Lung (tissue), 12 donors: ENCODE results near the gene HSPA12B. TPM values are rescaled to one million over a fixed set of nuclear protein-coding genes. Genes with fewer than 3 reads are reported as not detected.

Experiments used
- ATAC-seq: fragments of 200-7000 bp; cut with Tn5 transposase; one replicate; pipeline ENCODE4 v1.9.1; 2020; ENCODE audit warnings: moderate number of reproducible peaks; ENCODE audit not compliant: insufficient read depth, low FRiP score
- DNase-seq, 3 donors: peaks; one replicate each; pipeline ENCODE4 v3.0.0-alpha.2; 2013 to 2017
- H3K27ac ChIP-seq, 2 donors: one replicate each; pipeline ENCODE4 v1.5.1; 2013; ENCODE audit warnings: mild to moderate bottlenecking in 2 of 2, moderate library complexity in 2 of 2, control low read depth in 1 of 2, inconsistent platforms in 1 of 2, low read depth in 1 of 2, low read length in 1 of 2
- H3K27me3 ChIP-seq, 3 donors: one replicate each; pipeline ENCODE4 v1.5.1; 2013; ENCODE audit warnings: low read length in 2 of 3; ENCODE audit not compliant: control insufficient read depth in 3 of 3, insufficient read depth in 3 of 3
- H3K36me3 ChIP-seq, 4 donors: one replicate each; pipeline ENCODE4 v1.5.1; 2013; ENCODE audit warnings: low read length in 4 of 4, mild to moderate bottlenecking in 1 of 4, moderate library complexity in 1 of 4; ENCODE audit not compliant: control insufficient read depth in 4 of 4, insufficient read depth in 4 of 4
- H3K4me1 ChIP-seq, 5 donors: one replicate each; pipeline ENCODE4 v1.5.1; 2013; ENCODE audit warnings: low read length in 5 of 5, mild to moderate bottlenecking in 2 of 5, moderate library complexity in 1 of 5; ENCODE audit not compliant: control insufficient read depth in 5 of 5, insufficient read depth in 5 of 5
- H3K4me3 ChIP-seq: one replicate; pipeline ENCODE4 v1.5.1; 2013; ENCODE audit warnings: mild to moderate bottlenecking, control low read depth, moderate library complexity
- H3K9ac ChIP-seq, 2 donors: one replicate each; pipeline ENCODE4 v1.5.1; 2013; ENCODE audit warnings: low read length in 2 of 2, control low read depth in 1 of 2; ENCODE audit not compliant: insufficient read depth in 1 of 2
- H3K9me3 ChIP-seq, 4 donors: one replicate each; pipeline ENCODE4 v1.5.1; 2013; ENCODE audit warnings: low read length in 3 of 4, mild to moderate bottlenecking in 1 of 4, moderate library complexity in 1 of 4; ENCODE audit not compliant: control insufficient read depth in 4 of 4, insufficient read depth in 3 of 4
- CTCF ChIP-seq: IDR thresholded peaks from 2 replicates; pipeline ENCODE4 v1.5.1; 2012; ENCODE audit warnings: mild to moderate bottlenecking; ENCODE audit errors: control extremely low read depth, extremely low read depth
- WGBS, 2 donors: extraction: QIAGEN DNeasy Blood & Tissue Kit; methylation state at CpG; one replicate each; pipeline ENCODE4 v1.1.7; 2013; 5-methylcytosine and 5-hydroxymethylcytosine counted together
- polyA plus RNA-seq, 2 donors: library from polyadenylated mRNA; stranded (reverse); fragments of 200-250 nt; gene quantifications; one replicate each; pipeline ENCODE4 v1.2.1, GENCODE V29; 2013
- total RNA-seq, 2 donors: library from RNA; depleted of rRNA in 1 of 2; stranded (reverse); fragments of >200 nt in 1 of 2; gene quantifications; one replicate each; pipeline ENCODE4 v1.2.1, GENCODE V29; 2014 to 2021
- donor health status: control.
- donor health status: control.
- donor health status: Bipolar disorder and iron deficiency.
- donor health status: healthy.
- donor health status: DM: yes; HTN: yes; CAD: no.

Gene HSPA12B
- total and polyA plus RNA-seq, 4 donors, result 11.4 to 28.3 (median 19.9) TPM

DNA sequence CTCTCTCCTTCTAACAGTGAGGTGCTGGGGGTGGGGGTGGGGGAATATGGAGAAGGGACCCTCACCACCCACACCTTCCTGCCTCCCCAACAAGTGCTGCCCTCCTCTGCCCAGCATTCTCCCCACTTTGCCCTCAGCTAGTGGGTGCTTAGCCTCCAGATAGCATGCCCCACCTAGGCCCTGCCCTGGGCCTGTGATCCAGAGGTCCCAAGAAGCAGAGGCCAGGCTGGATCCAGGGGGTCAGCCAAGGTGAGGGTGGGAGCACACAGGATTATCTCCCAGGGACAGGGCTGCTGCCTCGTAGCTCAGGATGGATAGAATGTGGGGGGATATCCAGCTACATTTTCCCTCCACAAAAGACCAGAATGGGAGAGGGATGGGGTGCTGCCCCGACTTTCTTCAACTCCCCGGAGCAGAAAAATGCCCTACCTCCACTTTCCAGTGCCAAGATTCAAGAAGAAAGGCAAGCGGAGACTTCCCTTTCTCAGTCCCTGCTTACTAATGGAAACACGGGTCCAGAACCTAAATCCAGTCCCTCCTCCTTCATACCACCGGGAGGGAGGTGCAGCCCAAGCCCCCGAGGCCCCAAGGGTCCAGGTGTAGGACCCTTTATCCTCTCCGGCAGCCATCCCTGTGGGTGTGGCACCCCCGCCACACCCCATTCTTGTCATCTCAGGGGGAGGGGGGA is 34.1 kb downstream of the HSPA12B start:
- TF ChIP-seq CTCF, result no peak
- Histone ChIP-seq H3K27ac (no peak overlapping the region), H3K27me3 (no peaks in the 10 kb centered on the region), H3K9me3 (no peaks in the 10 kb centered on the region), H3K9ac (peak overlapping the region in 1 of 2 donors; percentile 14), H3K4me3 (peak overlapping the region; percentile 66), H3K36me3 (no peaks in the 10 kb centered on the region), H3K4me1 (peaks cover 0 to 35% (median 9%) of the 10 kb centered on the region in 5 donors)
- ATAC-seq (no peak), DNase-seq (no peak)
- 22 to 28% methylated on average over 9 of the region's 9 CpGs for WGBS, 2 donors

- TF ChIP-seq CTCF, result no peak
- no peaks in the 10 kb centered on the region for H3K27me3 ChIP-seq
- no peaks in the 10 kb centered on the region for H3K9me3 ChIP-seq
- peak overlapping the region; percentile 66 for H3K4me3 ChIP-seq
- no peak for ATAC-seq
- peaks cover 0 to 35% (median 9%) of the 10 kb centered on the region in 5 donors for H3K4me1 ChIP-seq
- no peak overlapping the region for H3K27ac ChIP-seq
- peak overlapping the region; percentile 11 to 14 for H3K9ac ChIP-seq
- H3K36me3 ChIP-seq, result no peaks in the 10 kb centered on the region
- WGBS, 2 donors, result 1 to 2% methylated on average over 21 of the region's 21 CpGs
- no peak for DNase-seq
Measured at GRCh38 chr20:3767110-3767426, 34.6 kb downstream of the HSPA12B start.

GRCh38 chr20:3767427-3768341 is 35.2 kb downstream of the HSPA12B start, which contains the start of gene ADISSP:
ADISSP (minus strand) TSS chr20:3767753; CDS start chr20:3760100, 7,653 bp downstream.
- Histone ChIP-seq H3K9ac (peak within 1 kb of the TSS; percentile 85 to 94), H3K4me1 (peaks cover 0 to 32% (median 9%) of the 10 kb centered on the region in 5 donors), H3K4me3 (peak within 1 kb of the TSS; percentile 71), H3K27ac (peak within 1 kb of the TSS; percentile 80 to 95), H3K9me3 (no peaks in the 10 kb centered on the region), H3K36me3 (no peaks in the 10 kb centered on the region), H3K27me3 (no peaks in the 10 kb centered on the region)
- no peak for TF ChIP-seq CTCF
- ATAC-seq (peak; percentile 96), DNase-seq (peak; percentile 98 to 99 (median 98))
- 0% methylated on average over 65 to 80 of the region's 80 CpGs for WGBS, 2 donors
